Measurements from ENCODE around the gene TSPEAR.
"Not testable (repeated sequence)": the region's sequence is repeated elsewhere in the genome, so short reads cannot be mapped to it uniquely, and the experiment has no call there.

Gene TSPEAR

GRCh38 chr21:44627181-44627822 lies 84.1 kb downstream of the TSPEAR start:
- not testable (repeated sequence) for DNase-seq (ENCODE audit: low spot score)

- no peak for DNase-seq (ENCODE audit: low spot score)
Measured at GRCh38 chr21:44626673-44627143, 84.7 kb downstream of the TSPEAR start, which contains the start of gene KRTAP10-9. KRTAP10-9 (plus strand) TSS chr21:44627093; CDS start chr21:44627172, 79 bp downstream.

- no peak for DNase-seq (ENCODE audit: low spot score)
Measured at GRCh38 chr21:44626262-44626661, 85.1 kb downstream of the TSPEAR start.

- DNase-seq (ENCODE audit: low spot score), result no peak
Measured at GRCh38 chr21:44625756-44626155, 85.6 kb downstream of the TSPEAR start.

GRCh38 chr21:44623575-44623974 lies 87.8 kb downstream of the TSPEAR start:
- DNase-seq (ENCODE audit: low spot score), result no peak

GRCh38 chr21:44619886-44620285 lies 91.5 kb downstream of the TSPEAR start:
- DNase-seq (ENCODE audit: low spot score), result no peak

- no peak for DNase-seq (ENCODE audit: low spot score)
Measured at GRCh38 chr21:44618909-44619308, 92.5 kb downstream of the TSPEAR start.

- DNase-seq (ENCODE audit: low spot score), result no peak
Measured at GRCh38 chr21:44618504-44618903, 92.9 kb downstream of the TSPEAR start.

- no peak for DNase-seq (ENCODE audit: low spot score)
Measured at GRCh38 chr21:44617071-44617501, 94.3 kb downstream of the TSPEAR start.

GRCh38 chr21:44616591-44616926 lies 94.8 kb downstream of the TSPEAR start:
- DNase-seq (ENCODE audit: low spot score), result no peak

- no peak for DNase-seq (ENCODE audit: low spot score)
Measured at GRCh38 chr21:44615911-44616590, 95.3 kb downstream of the TSPEAR start.

- DNase-seq (ENCODE audit: low spot score), result no peak
Measured at GRCh38 chr21:44615466-44615865, 95.9 kb downstream of the TSPEAR start.

GRCh38 chr21:44614961-44615391 lies 96.4 kb downstream of the TSPEAR start:
- DNase-seq (ENCODE audit: low spot score), result no peak

- DNase-seq (ENCODE audit: low spot score), result no peak
Measured at GRCh38 chr21:44614161-44614631, 97.2 kb downstream of the TSPEAR start.

- DNase-seq (ENCODE audit: low spot score), result no peak
Measured at GRCh38 chr21:44613386-44614155, 97.8 kb downstream of the TSPEAR start.

GRCh38 chr21:44612669-44613229 lies 98.6 kb downstream of the TSPEAR start:
- no peak for DNase-seq (ENCODE audit: low spot score)

- no peak for DNase-seq (ENCODE audit: low spot score)
Measured at GRCh38 chr21:44612029-44612486, 99.3 kb downstream of the TSPEAR start, which contains the start of gene KRTAP10-8. KRTAP10-8 (plus strand) TSS chr21:44612079; CDS start chr21:44612101, 22 bp downstream.

GRCh38 chr21:44611551-44611950 lies 99.8 kb downstream of the TSPEAR start:
- DNase-seq (ENCODE audit: low spot score), result no peak

- DNase-seq (ENCODE audit: low spot score), result not testable (repeated sequence)
Measured at GRCh38 chr21:44610157-44610843, 101.1 kb downstream of the TSPEAR start.

- DNase-seq (ENCODE audit: low spot score), result no peak
Measured at GRCh38 chr21:44609193-44609592, 102.2 kb downstream of the TSPEAR start.

- DNase-seq (ENCODE audit: low spot score), result no peak
Measured at GRCh38 chr21:44606495-44606894, 104.9 kb downstream of the TSPEAR start.
